Adrenal gland (tissue), 5 donors: ENCODE measurements around the gene SDK2.

Experiments
- POLR2A ChIP-seq, 2 donors: fragments of 450-650 bp; IDR thresholded peaks; one replicate each; pipeline ENCODE4 v1.6.1; 2017; ENCODE audit warnings: antibody characterized with exemption in 2 of 2, mild to moderate bottlenecking in 2 of 2, moderate library complexity in 1 of 2
- TF ChIP-seq, protein P1 (sequence below), 6 experiments: fragments of 450-650 bp in 4 of 6; fragments of 200-600 bp in 2 of 6; sonication (generic) in 1 of 6; IDR thresholded peaks; 1 replicate in 5 of 6; 2 replicates in 1 of 6; pipeline versions ENCODE4 v1.5.1 to v1.8.0; 2016 to 2021; ENCODE audit warnings: antibody characterized with exemption in 6 of 6, mild to moderate bottlenecking in 2 of 6, moderate library complexity in 1 of 6
- donor health status: DM: no; HTN: no; CAD: no.

DNA sequence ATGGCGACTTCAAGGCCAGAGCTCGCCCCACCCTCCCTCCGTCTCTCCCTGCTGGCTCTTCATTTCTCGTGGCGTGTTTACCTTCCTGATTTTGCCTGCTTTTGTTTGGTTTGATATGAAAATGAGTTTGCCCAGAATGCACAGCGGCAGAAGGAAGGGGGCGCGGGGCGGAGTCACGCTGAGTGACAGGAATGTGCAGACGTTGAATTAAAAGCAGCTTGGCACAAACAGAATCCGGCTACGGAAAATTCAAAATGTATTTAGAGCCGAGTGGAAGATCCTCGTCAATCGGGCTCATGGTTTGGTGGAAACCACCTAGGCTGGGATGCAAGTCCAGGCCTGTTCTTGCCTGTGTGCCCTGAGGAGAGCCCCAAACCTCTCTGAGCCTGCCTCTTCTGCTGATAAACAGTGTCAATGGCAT lies 102.7 kb downstream of the SDK2 start:
- no peak for TF ChIP-seq POLR2A (IDR thresholded peaks at IDR 0.05)
- TF ChIP-seq, protein P1, sequence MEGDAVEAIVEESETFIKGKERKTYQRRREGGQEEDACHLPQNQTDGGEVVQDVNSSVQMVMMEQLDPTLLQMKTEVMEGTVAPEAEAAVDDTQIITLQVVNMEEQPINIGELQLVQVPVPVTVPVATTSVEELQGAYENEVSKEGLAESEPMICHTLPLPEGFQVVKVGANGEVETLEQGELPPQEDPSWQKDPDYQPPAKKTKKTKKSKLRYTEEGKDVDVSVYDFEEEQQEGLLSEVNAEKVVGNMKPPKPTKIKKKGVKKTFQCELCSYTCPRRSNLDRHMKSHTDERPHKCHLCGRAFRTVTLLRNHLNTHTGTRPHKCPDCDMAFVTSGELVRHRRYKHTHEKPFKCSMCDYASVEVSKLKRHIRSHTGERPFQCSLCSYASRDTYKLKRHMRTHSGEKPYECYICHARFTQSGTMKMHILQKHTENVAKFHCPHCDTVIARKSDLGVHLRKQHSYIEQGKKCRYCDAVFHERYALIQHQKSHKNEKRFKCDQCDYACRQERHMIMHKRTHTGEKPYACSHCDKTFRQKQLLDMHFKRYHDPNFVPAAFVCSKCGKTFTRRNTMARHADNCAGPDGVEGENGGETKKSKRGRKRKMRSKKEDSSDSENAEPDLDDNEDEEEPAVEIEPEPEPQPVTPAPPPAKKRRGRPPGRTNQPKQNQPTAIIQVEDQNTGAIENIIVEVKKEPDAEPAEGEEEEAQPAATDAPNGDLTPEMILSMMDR (IDR thresholded peaks at IDR 0.05) = no peak
